Gastrocnemius medialis (tissue), 4 donors: Measurements from ENCODE around the gene FHOD3. TPM values are rescaled to one million over a fixed set of nuclear protein-coding genes. Genes with fewer than 3 reads are reported as not detected.

Experiments used
- ATAC-seq, 2 donors: fragments of 150-250 bp; one replicate each; pipeline ENCODE4 v1.9.1; 2016
- DNase-seq, 2 donors: peaks; one replicate each; pipeline ENCODE4 v3.0.0-alpha.2; 2019
- H3K27ac ChIP-seq, 4 donors: fragments of 200-600 bp; sonication (generic); 1 replicate in 1 of 4; 2 replicates in 3 of 4; pipeline ENCODE4 v1.5.1; 2016 to 2018; ENCODE audit warnings: mild to moderate bottlenecking in 2 of 4, moderate library complexity in 1 of 4
- H3K27me3 ChIP-seq, 3 donors: fragments of 200-600 bp; sonication (generic) in 2 of 3; 1 replicate in 1 of 3; 2 replicates in 2 of 3; pipeline versions ENCODE4 v1.5.1 to v1.6.0; 2016 to 2019; ENCODE audit warnings: mild to moderate bottlenecking in 1 of 3, moderate library complexity in 1 of 3
- H3K36me3 ChIP-seq, 2 donors: fragments of 200-600 bp; sonication (generic) in 1 of 2; one replicate each; pipeline ENCODE4 v1.5.1; 2017 to 2018
- H3K4me1 ChIP-seq, 2 donors: fragments of 200-600 bp; sonication (generic) in 1 of 2; one replicate each; pipeline ENCODE4 v1.5.1; 2016 to 2017; ENCODE audit warnings: mild to moderate bottlenecking in 2 of 2
- H3K4me3 ChIP-seq, 4 donors: fragments of 200-600 bp; sonication (generic) in 3 of 4; 1 replicate in 1 of 4; 2 replicates in 3 of 4; pipeline ENCODE4 v1.5.1; 2016 to 2019; ENCODE audit warnings: mild to moderate bottlenecking in 2 of 4
- H3K9me3 ChIP-seq, 3 donors: fragments of 200-600 bp; sonication (generic) in 2 of 3; 1 replicate in 1 of 3; 2 replicates in 2 of 3; pipeline ENCODE4 v1.5.1; 2016 to 2019
- POLR2A ChIP-seq, 2 donors: fragments of 450-650 bp; IDR thresholded peaks; one replicate each; pipeline ENCODE4 v1.6.1; 2017; ENCODE audit warnings: antibody characterized with exemption in 2 of 2, mild to moderate bottlenecking in 2 of 2, moderate library complexity in 2 of 2
- in situ Hi-C, 4 donors: fragments of 200-750 bp; cut with MboI; loops; one replicate each; pipeline versions ENCODE4 v1.15.0 to v1.8.0; 2017; ENCODE audit warnings: low sequenced_read_pairs in 4 of 4
- intact Hi-C: fragments of 100-400 bp; cut with DNase I; formaldehyde crosslinking; loops from one replicate; pipeline ENCODE4 v1.15.1; 2023; ENCODE audit warnings: low total_unique reads
- total RNA-seq, 4 donors: library from RNA; depleted of rRNA; stranded (reverse); fragments of >200 nt; gene quantifications; one replicate each; pipeline versions ENCODE4 v1.1.0 to v1.2.3, GENCODE V29; 2016
- TF ChIP-seq, protein P1 (sequence below), 5 experiments: fragments of 450-650 bp in 3 of 5; fragments of 200-600 bp in 2 of 5; sonication (generic) in 2 of 5; IDR thresholded peaks in 4 of 5; conservative IDR thresholded peaks in 1 of 5; 1 replicate in 4 of 5; 2 replicates in 1 of 5; pipeline ENCODE4 v1.5.1; 2016 to 2019; ENCODE audit warnings: antibody characterized with exemption in 5 of 5, mild to moderate bottlenecking in 3 of 5, moderate library complexity in 3 of 5

Gene FHOD3
- total RNA-seq, 4 donors from 2014 or later, result 10.0 to 32.5 (median 17.0) TPM

- intact Hi-C loops, result no loop called here
- TF ChIP-seq POLR2A (IDR thresholded peaks at IDR 0.05), result no peak
- TF ChIP-seq, protein P1, sequence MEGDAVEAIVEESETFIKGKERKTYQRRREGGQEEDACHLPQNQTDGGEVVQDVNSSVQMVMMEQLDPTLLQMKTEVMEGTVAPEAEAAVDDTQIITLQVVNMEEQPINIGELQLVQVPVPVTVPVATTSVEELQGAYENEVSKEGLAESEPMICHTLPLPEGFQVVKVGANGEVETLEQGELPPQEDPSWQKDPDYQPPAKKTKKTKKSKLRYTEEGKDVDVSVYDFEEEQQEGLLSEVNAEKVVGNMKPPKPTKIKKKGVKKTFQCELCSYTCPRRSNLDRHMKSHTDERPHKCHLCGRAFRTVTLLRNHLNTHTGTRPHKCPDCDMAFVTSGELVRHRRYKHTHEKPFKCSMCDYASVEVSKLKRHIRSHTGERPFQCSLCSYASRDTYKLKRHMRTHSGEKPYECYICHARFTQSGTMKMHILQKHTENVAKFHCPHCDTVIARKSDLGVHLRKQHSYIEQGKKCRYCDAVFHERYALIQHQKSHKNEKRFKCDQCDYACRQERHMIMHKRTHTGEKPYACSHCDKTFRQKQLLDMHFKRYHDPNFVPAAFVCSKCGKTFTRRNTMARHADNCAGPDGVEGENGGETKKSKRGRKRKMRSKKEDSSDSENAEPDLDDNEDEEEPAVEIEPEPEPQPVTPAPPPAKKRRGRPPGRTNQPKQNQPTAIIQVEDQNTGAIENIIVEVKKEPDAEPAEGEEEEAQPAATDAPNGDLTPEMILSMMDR (IDR thresholded peaks at IDR 0.05 in 4 of 5, conservative IDR thresholded peaks at IDR 0.05 in 1 of 5), result no peak
- Histone ChIP-seq H3K36me3 (no peaks in the 10 kb centered on the region), H3K27ac (no peak overlapping the region), H3K4me3 (no peak overlapping the region), H3K27me3 (no peaks in the 10 kb centered on the region), H3K9me3 (no peaks in the 10 kb centered on the region), H3K4me1 (peaks cover 0 to 7% of the 10 kb centered on the region in 2 donors)
- no peak for ATAC-seq
- DNase-seq, result no peak
- in situ Hi-C loops, result no loop called here
Observed at GRCh38 chr18:36733150-36733549, 435.6 kb downstream of the FHOD3 start.

DNA sequence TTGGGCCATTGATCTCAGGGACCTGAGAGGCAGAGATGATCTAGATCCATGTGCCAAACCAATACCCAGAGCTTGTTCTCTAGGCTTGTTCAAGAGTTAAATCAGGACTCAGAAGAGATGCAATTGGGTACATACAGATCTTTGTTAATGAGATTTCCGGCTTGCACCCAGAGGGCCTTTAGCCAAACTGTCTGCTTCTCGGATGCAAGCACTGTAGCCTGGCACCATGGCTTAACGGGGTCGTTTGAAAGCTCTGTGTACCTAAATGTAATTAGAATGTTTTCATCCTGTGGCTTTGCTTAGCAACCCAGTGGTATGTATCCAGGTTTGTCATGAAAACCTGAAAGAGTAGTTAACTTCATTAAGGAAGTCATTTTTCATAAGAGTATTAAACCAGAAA is 437.1 kb downstream of the FHOD3 start:
- H3K4me1 ChIP-seq, result no peaks in the 10 kb centered on the region
- H3K27ac ChIP-seq, result no peak overlapping the region
- no peak overlapping the region for H3K4me3 ChIP-seq
- H3K27me3 ChIP-seq, result no peaks in the 10 kb centered on the region
- ATAC-seq (no peak), DNase-seq (no peak)
- H3K36me3 ChIP-seq, result no peaks in the 10 kb centered on the region
- no peaks in the 10 kb centered on the region for H3K9me3 ChIP-seq
- in situ Hi-C loops, result no loop called here
- intact Hi-C loops, result no loop called here
- TF ChIP-seq POLR2A (IDR thresholded peaks at IDR 0.05), result no peak
- TF ChIP-seq, protein P1 (IDR thresholded peaks at IDR 0.05 in 4 of 5, conservative IDR thresholded peaks at IDR 0.05 in 1 of 5), result no peak

GRCh38 chr18:36735130-36735529 is 437.6 kb downstream of the FHOD3 start:
- intact Hi-C loops (no loop called here), in situ Hi-C loops (no loop called here)
- no peak overlapping the region for H3K4me3 ChIP-seq
- no peak overlapping the region for H3K27ac ChIP-seq
- ATAC-seq (no peak), DNase-seq (no peak)
- no peaks in the 10 kb centered on the region for H3K27me3 ChIP-seq
- TF ChIP-seq POLR2A (IDR thresholded peaks at IDR 0.05), result no peak
- TF ChIP-seq, protein P1 (IDR thresholded peaks at IDR 0.05 in 4 of 5, conservative IDR thresholded peaks at IDR 0.05 in 1 of 5), result no peak
- H3K4me1 ChIP-seq, result no peaks in the 10 kb centered on the region
- H3K36me3 ChIP-seq, result no peaks in the 10 kb centered on the region
- H3K9me3 ChIP-seq, result no peaks in the 10 kb centered on the region

GRCh38 chr18:36736094-36736493 is 438.6 kb downstream of the FHOD3 start:
- ATAC-seq (no peak), DNase-seq (no peak)
- intact Hi-C loops (no loop called here), in situ Hi-C loops (no loop called here)
- H3K27ac ChIP-seq, result no peak overlapping the region
- no peak overlapping the region for H3K4me3 ChIP-seq
- H3K4me1 ChIP-seq, result no peaks in the 10 kb centered on the region
- H3K36me3 ChIP-seq, result no peaks in the 10 kb centered on the region
- no peaks in the 10 kb centered on the region for H3K9me3 ChIP-seq
- no peaks in the 10 kb centered on the region for H3K27me3 ChIP-seq
- TF ChIP-seq POLR2A (IDR thresholded peaks at IDR 0.05), result no peak
- TF ChIP-seq, protein P1 (IDR thresholded peaks at IDR 0.05 in 4 of 5, conservative IDR thresholded peaks at IDR 0.05 in 1 of 5), result no peak

DNA sequence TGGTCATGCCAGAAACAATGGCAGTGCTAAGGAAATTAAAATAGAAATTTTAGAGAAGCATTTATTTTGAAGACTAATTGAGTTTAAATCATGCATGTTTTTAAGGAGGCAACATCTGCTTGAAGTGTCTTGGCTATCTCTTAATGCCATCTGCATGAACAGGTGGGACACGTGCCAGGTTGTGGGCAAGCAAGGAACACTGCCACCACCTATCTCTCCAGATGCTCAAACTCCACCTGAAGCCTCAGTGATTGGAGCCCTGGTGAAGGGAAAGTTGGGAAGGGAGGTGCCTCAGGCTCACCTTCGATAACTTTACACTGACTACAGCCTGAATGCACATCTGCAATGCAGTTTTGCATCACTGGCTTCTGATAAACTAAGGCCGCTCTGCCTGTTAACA is 439.8 kb downstream of the FHOD3 start:
- Histone ChIP-seq H3K9me3 (no peaks in the 10 kb centered on the region), H3K4me3 (no peak overlapping the region), H3K27me3 (no peaks in the 10 kb centered on the region), H3K27ac (no peak overlapping the region), H3K4me1 (no peaks in the 10 kb centered on the region), H3K36me3 (no peaks in the 10 kb centered on the region)
- TF ChIP-seq POLR2A (IDR thresholded peaks at IDR 0.05), result no peak
- TF ChIP-seq, protein P1 (IDR thresholded peaks at IDR 0.05 in 4 of 5, conservative IDR thresholded peaks at IDR 0.05 in 1 of 5), result no peak
- no peak for DNase-seq
- ATAC-seq, result no peak
- in situ Hi-C loops, result no loop called here
- intact Hi-C loops, result no loop called here
